Right renal pelvis (tissue), 4 donors: ENCODE measurements around the gene FAM13A. TPM values are rescaled to one million over a fixed set of nuclear protein-coding genes. Genes with fewer than 3 reads are reported as not detected.

ENCODE experiments used
- DNase-seq, 4 donors: peaks; one replicate each; pipeline ENCODE4 v3.0.0-alpha.2; 2013; ENCODE audit warnings: low read depth in 4 of 4, low spot score in 3 of 4, missing footprints in 1 of 4
- polyA plus RNA-seq, 4 donors: library from polyadenylated mRNA; unstranded; fragments of 120-200 nt; gene quantifications; one replicate each; pipeline ENCODE4 v1.2.1, GENCODE V29; 2013; ENCODE audit not compliant: insufficient read length in 4 of 4

FAM13A gene
- polyA plus RNA-seq, 4 donors, result 30.8 to 34.0 (median 33.6) TPM

GRCh38 chr4:88818631-88819470 lies 238.1 kb downstream of the FAM13A start:
- no peak for DNase-seq

GRCh38 chr4:88817740-88818139 lies 239.2 kb downstream of the FAM13A start:
- no peak for DNase-seq

- DNase-seq, result no peak
Measured at GRCh38 chr4:88816360-88816759, 240.6 kb downstream of the FAM13A start.

GRCh38 chr4:88814043-88814617 lies 242.9 kb downstream of the FAM13A start:
- no peak for DNase-seq

- no peak for DNase-seq
Measured at GRCh38 chr4:88813013-88813412, 244.0 kb downstream of the FAM13A start.

GRCh38 chr4:88812420-88812819 lies 244.6 kb downstream of the FAM13A start:
- DNase-seq, result no peak

- no peak for DNase-seq
Measured at GRCh38 chr4:88811904-88812303, 245.1 kb downstream of the FAM13A start.

GRCh38 chr4:88810325-88810724 lies 246.7 kb downstream of the FAM13A start:
- no peak for DNase-seq

GRCh38 chr4:88809576-88810219 lies 247.3 kb downstream of the FAM13A start:
- DNase-seq, result no peak

GRCh38 chr4:88809101-88809500 lies 247.9 kb downstream of the FAM13A start:
- DNase-seq, result no peak

- no peak for DNase-seq
Measured at GRCh38 chr4:88807499-88807898, 249.5 kb downstream of the FAM13A start.

- no peak for DNase-seq
Measured at GRCh38 chr4:88804234-88804633, 252.8 kb downstream of the FAM13A start.

GRCh38 chr4:88803600-88804096 lies 253.3 kb downstream of the FAM13A start:
- DNase-seq, result no peak

GRCh38 chr4:88802585-88803286 lies 254.2 kb downstream of the FAM13A start:
- DNase-seq, result no peak

- DNase-seq, result no peak
Measured at GRCh38 chr4:88802138-88802537, 254.8 kb downstream of the FAM13A start.

- DNase-seq, result no peak
Measured at GRCh38 chr4:88799900-88800299, 257.1 kb downstream of the FAM13A start.

GRCh38 chr4:88797725-88798124 lies 259.3 kb downstream of the FAM13A start:
- no peak for DNase-seq

GRCh38 chr4:88796545-88796944 lies 260.4 kb downstream of the FAM13A start:
- DNase-seq, result no peak

- DNase-seq, result no peak
Measured at GRCh38 chr4:88794952-88795351, 262.0 kb downstream of the FAM13A start.

- DNase-seq, result no peak
Measured at GRCh38 chr4:88794087-88794690, 262.8 kb downstream of the FAM13A start.

- DNase-seq, result no peak
Measured at GRCh38 chr4:88793475-88793874, 263.5 kb downstream of the FAM13A start.
